Colonic mucosa (tissue), 4 donors: ENCODE measurements around the gene NDUFS8. TPM values are rescaled to one million over a fixed set of nuclear protein-coding genes. Genes with fewer than 3 reads are reported as not detected.

Experiments
- DNase-seq: peaks from one replicate; pipeline ENCODE4 v3.0.0-alpha.2; 2020
- H3K27ac ChIP-seq: fragments of 200-600 bp; one replicate; pipeline ENCODE4 v1.8.0; 2021
- H3K27me3 ChIP-seq: fragments of 200-600 bp; one replicate; pipeline ENCODE4 v1.8.0; 2021
- H3K36me3 ChIP-seq: fragments of 200-600 bp; one replicate; pipeline ENCODE4 v1.8.0; 2021
- H3K4me1 ChIP-seq: fragments of 200-600 bp; one replicate; pipeline ENCODE4 v1.8.0; 2021; ENCODE audit warnings: mild to moderate bottlenecking
- H3K4me3 ChIP-seq: fragments of 200-600 bp; one replicate; pipeline ENCODE4 v1.8.0; 2021
- H3K9ac ChIP-seq, 2 donors: one replicate each; pipeline ENCODE4 v1.7.0; 2013; ENCODE audit warnings: control low read depth in 2 of 2, low read depth in 2 of 2, low read length in 2 of 2
- H3K9me3 ChIP-seq: fragments of 200-600 bp; one replicate; pipeline ENCODE4 v1.8.0; 2021
- CTCF ChIP-seq: fragments of 200-600 bp; IDR thresholded peaks from one replicate; pipeline ENCODE4 v1.8.0; 2022; ENCODE audit warnings: antibody characterized with exemption, mild to moderate bottlenecking
- intact Hi-C: fragments of 100-400 bp; cut with DNase I; formaldehyde crosslinking; loops from one replicate; pipeline ENCODE4 v1.14.1; 2022
- total RNA-seq, 2 donors: library from RNA; stranded (reverse); fragmentation: NEBNext Ultra II Directional in 1 of 2; extraction: Animal tissue kit (Norgen Biotek cat#: 25700) in 1 of 2; gene quantifications; one replicate each; pipeline ENCODE4 v1.2.1, GENCODE V29; 2021
- donor health status: healthy.
- donor health status: DM: no; HTN: no; CAD: no.
- donor health status: DM: no; HTN: no; CAD: no.

Gene NDUFS8
- total RNA-seq, 2 donors from 2014 or later, result 149 to 247 TPM

- Histone ChIP-seq H3K9me3 (no peaks in the 10 kb centered on the region), H3K27me3 (no peaks in the 10 kb centered on the region), H3K27ac (no peak overlapping the region), H3K36me3 (no peaks in the 10 kb centered on the region), H3K4me1 (no peaks in the 10 kb centered on the region), H3K4me3 (no peak overlapping the region), H3K9ac (no peak overlapping the region)
- intact Hi-C loops, result no loop called here
- no peak for TF ChIP-seq CTCF
- no peak for DNase-seq
These were observed 41.0 kb downstream of the NDUFS8 start for GRCh38 chr11:68071281-68072048.

- TF ChIP-seq CTCF, result no peak
- no peaks in the 10 kb centered on the region for H3K9me3 ChIP-seq
- no peak overlapping the region for H3K9ac ChIP-seq
- intact Hi-C loops, result no loop called here
- no peak overlapping the region for H3K4me3 ChIP-seq
- no peaks in the 10 kb centered on the region for H3K4me1 ChIP-seq
- DNase-seq, result no peak
- H3K27ac ChIP-seq, result no peak overlapping the region
- no peaks in the 10 kb centered on the region for H3K27me3 ChIP-seq
- no peaks in the 10 kb centered on the region for H3K36me3 ChIP-seq
These were observed 44.3 kb downstream of the NDUFS8 start for GRCh38 chr11:68074584-68075352.

GRCh38 chr11:68076371-68077042 lies 46.0 kb downstream of the NDUFS8 start:
- no peaks in the 10 kb centered on the region for H3K4me1 ChIP-seq
- no peaks in the 10 kb centered on the region for H3K9me3 ChIP-seq
- intact Hi-C loops, result no loop called here
- no peak for TF ChIP-seq CTCF
- no peak overlapping the region for H3K9ac ChIP-seq
- no peak overlapping the region for H3K27ac ChIP-seq
- H3K36me3 ChIP-seq, result no peaks in the 10 kb centered on the region
- no peak for DNase-seq
- no peaks in the 10 kb centered on the region for H3K27me3 ChIP-seq
- H3K4me3 ChIP-seq, result no peak overlapping the region

DNA sequence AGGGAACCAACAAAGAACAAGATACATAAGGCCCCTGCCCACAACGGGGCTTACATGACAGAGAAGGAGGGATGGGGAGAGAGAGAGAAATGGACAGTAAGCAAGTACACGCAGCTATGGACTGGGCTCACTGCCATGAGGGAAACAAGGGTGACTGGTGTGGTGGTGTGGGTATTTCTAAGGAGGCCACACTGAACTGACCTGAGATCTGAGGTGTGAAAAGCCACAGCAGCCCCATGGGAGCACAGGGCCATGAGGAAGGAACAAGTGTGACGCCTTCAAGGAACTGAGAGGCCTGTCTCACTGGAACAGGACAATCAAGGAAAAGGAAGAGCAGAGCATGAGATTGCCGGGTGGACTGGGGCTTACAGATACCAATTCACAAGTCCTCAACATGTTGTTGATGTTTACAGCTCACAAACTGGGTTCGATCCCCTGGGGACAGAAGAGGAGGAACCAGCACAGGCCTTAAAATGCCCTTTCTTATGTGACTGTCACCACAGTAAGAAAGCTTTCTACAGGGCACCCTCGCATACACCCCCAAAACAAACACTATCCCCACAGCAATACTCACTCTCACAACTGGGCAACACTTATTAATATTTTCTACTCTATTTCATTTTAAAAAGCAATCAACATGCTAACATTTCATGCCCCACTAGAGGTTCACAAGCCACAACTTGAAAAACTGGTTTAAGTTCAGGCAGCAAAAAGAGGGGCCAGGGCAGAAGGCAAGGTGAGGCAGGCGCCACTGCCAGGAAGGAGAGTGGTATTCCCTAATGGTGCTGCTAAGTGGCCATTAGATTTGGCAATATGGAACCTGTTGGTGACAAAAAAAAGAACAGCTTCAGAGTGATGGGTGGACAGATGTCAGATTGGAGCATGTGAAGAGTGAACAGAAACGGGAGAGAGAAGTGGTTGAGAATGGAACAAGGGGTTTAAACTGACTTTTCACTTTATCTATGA lies 47.4 kb downstream of the NDUFS8 start:
- no peaks in the 10 kb centered on the region for H3K36me3 ChIP-seq
- H3K9me3 ChIP-seq, result no peaks in the 10 kb centered on the region
- H3K27ac ChIP-seq, result no peak overlapping the region
- no peaks in the 10 kb centered on the region for H3K27me3 ChIP-seq
- no peaks in the 10 kb centered on the region for H3K4me1 ChIP-seq
- no peak overlapping the region for H3K4me3 ChIP-seq
- no peak overlapping the region for H3K9ac ChIP-seq
- intact Hi-C loops, result no loop called here
- TF ChIP-seq CTCF, result no peak
- DNase-seq, result no peak
